CD4-positive, alpha-beta T cell treated with Interleukin-1 beta for 1 hour (primary cell): Measurements from ENCODE around the gene PDCD2L.
"Not testable (repeated sequence)": the region's sequence is repeated elsewhere in the genome, so short reads cannot be mapped to it uniquely, and the experiment has no call there.

Experiments used
- DNase-seq, 2 donors: peaks; one replicate each; pipeline ENCODE4 v3.0.0-alpha.2; 2020 to 2022

The PDCD2L gene

DNA sequence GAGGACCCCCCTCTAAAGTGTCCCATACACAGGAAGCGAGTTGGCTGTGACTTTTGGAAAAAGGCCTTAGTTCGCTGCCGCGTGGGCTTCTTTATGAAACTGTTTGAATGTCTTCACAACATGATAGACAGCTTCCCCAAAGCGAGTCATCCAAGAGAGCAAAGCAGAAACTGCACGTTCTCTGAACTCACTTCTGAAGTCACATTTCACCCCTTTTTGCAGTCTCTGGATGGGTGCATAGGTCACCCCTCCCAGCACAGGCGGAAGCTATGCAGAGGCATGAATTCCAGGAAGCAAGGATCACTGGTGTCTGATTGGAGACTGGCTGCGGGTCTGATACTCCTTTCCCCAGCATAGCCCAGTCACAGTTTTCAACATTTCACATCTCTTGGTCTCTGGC is 28.6 kb upstream of the PDCD2L start:
- DNase-seq = no peak

DNA sequence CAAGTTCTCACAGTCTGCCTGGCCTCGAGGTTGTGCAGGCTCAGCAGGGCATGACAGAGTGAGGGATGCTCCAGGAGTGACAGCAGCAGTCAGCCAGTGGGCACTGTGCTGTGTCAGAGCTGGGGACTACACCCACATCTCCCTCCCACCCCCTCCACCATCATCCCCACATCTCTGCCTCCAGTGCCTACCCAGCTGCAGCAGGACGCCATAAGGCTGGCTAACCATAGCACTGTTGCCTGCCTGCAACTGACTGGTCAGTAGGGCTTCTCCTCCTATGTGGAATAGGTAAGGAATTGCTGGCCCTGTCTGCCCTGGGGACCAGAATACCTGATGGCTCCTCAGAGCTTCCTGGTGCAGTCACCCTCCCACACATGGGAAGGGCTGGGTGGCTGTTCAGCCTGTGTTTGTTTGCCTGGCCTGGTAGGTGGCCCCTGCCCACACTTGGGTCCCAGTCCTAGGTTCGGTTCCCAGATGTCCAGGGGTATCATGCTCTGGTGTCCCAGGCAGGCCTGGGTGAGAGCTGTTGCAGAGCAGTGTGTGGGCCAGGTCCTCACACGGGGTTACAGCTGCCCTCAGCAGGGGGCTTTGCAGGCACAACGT is 23.5 kb upstream of the PDCD2L start:
- DNase-seq = no peak

DNA sequence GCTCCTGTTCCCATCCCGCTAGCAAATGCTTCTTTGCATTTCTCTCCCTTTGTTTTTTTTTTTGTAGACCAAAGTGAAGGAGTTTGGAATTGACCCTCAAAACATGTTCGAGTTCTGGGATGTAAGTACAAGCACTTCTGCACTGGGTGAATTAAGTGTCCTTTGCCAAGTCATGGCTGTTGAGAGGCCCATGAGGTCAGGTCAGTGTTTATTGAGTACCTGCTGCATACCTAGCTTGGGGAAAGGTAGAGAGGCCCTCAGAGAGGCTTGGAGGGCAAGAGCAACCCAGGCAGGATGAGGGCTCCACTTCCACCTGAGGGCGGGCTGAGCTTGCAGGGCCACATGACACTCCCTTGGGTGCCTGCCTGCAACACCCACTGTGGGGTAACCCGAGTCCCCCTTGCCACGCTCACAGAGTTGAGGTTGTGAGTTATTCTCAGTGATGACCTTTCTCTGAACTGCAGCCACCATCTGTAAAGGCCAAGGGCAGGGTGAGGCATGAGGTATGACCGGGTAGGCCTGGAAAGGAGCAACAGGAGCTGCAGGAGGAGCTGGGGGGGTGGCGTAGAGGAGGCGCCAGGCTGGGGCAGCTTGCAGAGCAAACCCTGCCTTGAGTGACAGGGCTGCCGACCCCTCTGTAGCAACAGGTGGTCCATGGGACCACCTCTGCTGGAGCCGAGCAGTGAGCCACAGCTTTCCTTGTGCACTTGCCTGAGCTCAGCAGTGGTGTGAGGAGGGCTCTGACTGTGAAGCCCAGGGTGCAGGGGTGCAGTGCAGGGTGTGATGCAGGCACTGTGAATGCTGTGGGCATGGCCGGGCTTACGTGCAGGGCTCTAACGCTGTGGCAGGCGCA is 22.6 kb upstream of the PDCD2L start:
- DNase-seq = no peak

DNA sequence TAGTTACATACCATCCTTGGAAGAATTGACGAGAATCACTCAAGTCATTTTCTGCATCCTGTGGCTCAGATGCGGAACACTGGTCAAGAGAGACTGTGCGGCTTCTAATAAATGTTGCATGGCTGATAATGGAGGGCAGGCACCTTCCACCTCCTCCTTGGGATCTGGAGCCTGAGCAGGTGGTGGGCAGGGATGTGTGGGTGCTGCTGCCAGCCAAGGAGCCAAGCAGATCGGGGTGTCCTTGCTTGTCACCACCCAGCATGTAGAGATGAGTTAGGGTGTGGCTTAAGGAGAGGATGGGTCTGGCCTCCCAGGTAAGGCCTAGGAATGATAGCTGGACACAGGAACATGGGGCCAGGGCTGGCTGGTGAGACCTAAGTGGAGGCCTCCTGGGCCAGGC is 21.7 kb upstream of the PDCD2L start:
- DNase-seq = no peak

DNA sequence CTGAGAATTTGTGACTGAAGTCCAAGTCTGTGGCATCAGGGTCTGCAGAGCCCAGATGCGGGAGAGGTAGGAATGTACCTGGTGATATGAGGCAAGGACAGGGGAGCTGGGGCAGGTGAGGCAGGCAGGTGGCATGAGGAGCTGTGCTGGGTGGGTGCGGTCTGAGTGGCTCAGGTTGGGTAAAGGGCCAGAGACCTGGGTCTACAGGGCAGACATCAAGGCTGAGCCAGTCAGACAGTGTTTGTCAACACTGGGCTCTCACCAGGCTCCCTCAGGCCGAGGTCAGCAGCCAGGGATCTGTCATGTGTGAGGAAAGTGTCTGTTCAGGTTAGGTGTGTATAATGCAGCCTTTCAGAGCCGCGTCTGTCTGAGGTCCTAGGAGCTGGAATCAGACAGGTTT is 20.6 kb upstream of the PDCD2L start:
- DNase-seq = no peak

DNA sequence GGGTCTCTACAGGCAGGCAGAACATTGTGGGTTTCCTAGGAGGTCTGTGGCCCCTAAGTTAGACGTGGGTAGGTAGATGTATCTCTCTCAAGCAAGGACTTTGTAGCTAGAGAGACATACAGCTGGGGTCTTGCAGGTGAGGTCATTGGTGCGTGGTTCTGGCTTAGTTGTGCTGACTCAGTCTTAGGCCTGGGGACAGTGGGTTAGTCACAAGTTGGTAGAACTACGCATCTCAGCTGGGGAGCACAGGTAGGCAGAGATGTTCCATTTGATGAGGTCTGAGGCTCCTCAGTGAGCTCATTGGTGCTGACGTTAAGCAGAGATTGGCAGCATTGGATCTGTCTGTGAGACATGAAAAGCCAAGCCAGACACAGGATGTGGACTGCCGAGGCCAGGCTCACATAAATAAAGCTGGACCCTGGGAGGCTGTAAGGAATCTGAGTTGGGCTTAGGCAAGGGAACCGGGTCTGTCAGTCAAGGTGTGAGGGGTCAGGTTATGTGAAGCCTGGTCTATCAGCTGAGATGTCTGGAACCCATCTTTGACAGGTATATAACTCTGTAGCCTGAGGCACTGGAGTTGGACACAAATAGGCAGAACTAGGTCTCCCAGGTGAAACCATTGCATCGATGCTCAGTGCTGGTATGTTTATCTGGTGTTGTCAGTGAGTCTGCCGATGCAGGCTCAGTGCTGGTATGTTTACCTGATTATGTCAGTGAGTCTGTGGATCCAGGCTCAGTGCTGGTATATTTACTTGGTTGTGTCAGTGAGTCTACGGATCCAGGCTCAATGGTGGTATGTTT is 17.4 kb upstream of the PDCD2L start:
- DNase-seq = no peak

DNA sequence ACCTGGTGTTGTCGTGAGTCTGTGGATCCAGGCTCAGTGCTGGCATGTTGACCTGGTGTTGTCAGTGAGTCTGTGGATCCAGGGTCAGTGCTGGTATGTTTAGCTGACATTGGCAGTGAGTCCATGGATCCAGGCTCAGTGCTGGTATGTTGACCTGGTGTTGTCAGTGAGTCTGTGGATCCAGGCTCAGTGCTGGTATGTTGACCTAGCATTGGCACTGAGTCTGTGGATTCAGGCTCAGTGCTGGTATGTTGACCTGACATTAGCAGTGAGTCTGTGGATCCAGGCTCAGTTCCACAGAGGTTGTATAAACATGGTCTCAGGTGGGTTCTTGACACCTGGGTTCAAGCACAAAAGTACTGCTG is 16.8 kb upstream of the PDCD2L start:
- DNase-seq = no peak

DNA sequence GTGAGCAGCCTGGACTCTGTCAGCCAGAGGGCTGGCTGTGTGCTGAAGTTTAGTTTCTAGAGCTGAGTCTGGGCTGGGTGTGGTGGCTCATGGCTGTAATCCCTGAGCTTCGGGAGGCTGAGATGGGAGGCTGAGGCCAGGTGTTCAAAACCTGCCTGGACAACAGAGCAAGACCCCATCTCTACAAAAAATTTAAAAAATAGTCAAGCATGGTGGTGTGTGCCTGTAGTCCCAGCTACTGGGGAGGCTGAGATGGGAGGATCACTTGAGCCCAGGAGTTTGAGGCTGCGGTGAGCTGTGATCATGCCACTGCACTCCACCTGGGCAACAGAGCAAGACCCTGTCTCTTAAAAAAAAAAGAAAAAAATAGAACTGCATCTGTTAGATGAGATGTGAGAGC is 15.5 kb upstream of the PDCD2L start:
- DNase-seq = not testable (repeated sequence)

DNA sequence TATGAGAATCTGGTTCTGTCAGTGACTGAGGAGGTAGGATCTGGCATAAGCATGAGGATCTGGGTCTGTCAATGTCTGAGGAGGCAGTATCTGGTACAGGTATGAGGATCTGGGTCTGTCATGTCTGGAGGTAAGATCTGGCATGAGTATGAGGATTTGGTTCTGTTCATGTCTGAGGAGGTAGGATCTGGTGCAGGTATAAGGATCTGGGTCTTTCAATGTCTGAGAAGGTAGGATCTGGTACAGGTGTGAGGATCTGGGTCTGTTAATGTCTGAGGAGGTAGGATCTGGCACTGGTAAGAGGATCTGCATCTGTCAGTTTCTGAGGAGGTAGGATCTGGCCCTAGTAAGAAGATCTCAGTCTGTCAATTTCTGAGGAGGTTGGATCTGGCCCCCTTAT is 12.4 kb upstream of the PDCD2L start:
- DNase-seq = no peak

DNA sequence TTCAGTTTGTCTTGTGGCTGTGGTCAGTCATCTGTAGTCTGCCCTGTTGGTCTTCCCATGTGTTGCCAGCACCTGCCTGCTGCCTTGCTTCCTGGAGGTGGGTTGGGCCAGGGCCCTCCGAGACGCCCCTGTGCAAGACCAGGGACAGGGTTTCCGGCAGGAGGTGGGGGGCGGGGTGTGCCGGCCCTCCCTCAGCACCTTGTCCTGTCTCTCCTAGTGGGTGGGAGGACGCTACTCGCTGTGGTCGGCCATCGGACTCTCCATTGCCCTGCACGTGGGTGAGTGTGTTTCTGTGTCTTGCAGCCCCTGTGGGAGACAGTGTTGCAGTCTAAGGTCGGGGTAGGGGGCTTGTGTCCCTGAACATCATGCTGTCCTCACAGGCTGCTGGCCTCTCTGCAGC is 11.2 kb upstream of the PDCD2L start:
- DNase-seq = no peak

DNA sequence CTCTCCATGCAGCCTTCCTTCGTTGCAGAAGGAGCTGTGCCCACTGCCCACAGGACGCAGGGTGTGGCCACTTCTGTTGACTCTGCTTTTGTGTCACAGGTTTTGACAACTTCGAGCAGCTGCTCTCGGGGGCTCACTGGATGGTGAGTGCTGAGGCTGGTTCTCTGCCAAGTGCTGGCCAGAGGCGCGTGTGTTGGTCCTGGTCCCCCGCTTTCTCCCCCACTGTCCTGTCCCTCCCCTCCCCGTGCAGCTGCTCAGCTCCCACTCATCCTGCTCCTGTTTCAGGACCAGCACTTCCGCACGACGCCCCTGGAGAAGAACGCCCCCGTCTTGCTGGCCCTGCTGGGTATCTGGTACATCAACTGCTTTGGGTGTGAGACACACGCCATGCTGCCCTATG is 10.6 kb upstream of the PDCD2L start:
- DNase-seq = no peak

DNA sequence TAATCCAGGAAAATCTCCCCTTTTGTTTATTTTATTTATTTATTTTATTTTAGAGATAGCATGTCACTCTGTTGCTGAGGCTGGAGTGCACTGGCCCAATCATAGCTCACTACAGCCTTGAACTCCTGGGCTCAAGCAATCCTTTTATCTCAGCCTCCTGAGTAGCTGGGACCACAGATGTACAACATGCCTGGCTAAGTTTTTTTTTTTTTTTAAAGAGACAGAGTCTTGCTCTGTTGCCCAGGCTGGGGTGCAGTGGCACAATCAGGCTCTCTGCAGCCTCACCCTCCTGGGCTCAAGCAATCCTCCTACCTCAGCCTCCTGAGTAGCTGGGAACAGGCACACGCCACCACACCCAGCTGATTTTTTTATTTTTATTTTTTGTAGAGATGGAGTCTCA is 6.3 kb upstream of the PDCD2L start:
- DNase-seq = no peak

DNA sequence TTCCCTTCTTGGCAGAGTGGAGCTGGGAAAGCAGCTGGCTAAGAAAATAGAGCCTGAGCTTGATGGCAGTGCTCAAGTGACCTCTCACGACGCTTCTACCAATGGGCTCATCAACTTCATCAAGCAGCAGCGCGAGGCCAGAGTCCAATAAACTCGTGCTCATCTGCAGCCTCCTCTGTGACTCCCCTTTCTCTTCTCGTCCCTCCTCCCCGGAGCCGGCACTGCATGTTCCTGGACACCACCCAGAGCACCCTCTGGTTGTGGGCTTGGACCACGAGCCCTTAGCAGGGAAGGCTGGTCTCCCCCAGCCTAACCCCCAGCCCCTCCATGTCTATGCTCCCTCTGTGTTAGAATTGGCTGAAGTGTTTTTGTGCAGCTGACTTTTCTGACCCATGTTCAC is 4.3 kb upstream of the PDCD2L start:
- no peak for DNase-seq

DNA sequence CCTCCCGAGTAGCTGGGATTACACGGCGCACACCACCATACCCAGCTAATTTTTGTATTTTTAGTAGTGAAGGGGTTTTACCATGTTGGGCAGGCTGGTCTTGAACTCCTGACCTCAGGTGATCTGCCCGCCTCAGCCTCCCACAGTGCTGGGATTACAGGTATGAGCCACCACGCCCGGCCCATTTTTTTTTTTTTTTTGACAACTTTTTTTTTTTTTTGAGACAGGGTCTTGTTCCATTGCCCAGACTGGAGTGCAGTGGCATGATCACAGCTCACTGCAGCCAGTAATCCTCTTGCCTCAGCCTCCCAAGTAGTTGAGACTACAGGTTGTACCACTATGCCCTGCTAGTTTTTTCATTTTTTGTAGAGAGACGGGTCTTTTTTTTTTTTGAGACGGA is 3.4 kb upstream of the PDCD2L start:
- not testable (repeated sequence) for DNase-seq

DNA sequence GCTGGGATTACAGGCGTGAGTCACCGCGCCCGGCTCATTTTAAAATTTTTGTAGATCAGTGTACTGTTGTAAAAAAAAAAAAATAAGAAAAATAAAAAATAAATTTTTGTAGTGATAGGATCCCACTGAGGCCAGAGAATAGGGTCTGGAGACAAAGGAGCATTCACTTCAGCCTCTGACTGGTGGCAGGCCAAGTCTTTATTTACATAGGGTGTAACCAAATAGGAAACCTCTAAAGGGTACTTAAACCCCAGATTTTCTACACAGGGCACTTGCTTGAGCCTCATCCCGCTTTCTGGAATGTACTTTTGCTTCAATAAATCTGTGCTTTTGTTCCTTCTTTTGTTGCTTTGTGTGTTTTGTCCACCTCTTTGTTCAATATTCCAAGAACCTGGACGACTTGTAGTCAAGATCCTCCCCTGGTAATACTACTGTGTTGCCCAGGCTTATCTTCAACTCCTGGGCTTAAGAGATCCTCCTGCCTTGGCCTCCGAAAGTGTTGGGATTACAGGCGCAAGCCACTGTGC is 2.1 kb upstream of the PDCD2L start:
- no peak for DNase-seq

DNA sequence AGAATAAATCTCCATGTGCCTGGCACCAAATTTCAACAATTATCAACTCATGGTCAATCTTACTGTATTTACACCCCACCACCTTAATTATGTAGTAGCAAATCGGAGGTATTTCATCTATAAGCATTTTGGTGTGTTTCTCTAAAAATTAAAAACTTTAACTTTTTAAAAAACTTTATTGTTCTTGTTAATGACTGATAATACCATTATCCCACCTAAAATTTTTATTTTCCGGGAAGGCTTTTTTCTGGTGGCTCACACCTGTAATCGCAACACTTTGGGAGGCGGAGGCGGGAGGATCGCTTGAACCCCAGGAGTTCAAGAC is 453 bp upstream of the PDCD2L start:
- DNase-seq = no peak

DNA sequence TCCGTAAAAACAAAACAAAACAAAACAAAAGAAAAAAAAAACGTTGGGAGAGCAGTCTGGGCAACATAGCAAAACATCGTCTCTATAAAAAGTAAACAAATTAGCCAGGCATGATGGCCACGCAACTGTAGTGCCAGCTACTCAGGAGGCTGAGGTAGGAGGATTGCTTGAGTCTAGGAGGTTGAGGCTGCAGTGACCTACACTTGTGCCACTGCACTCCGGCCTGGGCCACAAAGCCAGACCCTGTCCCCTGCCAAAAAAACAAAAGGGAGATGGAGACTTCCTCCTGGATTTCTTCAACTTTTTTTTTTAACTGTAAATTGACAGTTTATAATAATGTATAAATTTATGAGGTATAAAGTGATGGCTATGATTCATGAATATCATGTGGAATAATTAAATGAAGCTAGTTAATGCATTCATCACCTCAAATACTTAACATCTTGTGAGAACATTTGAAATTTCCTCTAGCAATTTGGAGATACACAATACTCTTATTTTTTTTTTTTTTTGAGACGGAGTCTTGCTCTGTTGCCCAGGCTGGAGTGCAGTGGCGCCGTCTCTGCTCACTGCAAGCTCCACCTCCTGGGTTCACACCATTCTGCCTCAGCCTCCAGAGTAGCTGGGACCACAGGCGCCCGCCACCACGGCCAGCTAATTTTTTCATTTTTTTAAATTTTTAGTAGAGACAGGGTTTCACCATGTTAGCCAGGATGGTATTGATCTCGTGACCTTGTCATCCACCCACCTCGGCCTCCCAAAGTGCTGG is 1.9 kb downstream of the PDCD2L start:
- DNase-seq = no peak

DNA sequence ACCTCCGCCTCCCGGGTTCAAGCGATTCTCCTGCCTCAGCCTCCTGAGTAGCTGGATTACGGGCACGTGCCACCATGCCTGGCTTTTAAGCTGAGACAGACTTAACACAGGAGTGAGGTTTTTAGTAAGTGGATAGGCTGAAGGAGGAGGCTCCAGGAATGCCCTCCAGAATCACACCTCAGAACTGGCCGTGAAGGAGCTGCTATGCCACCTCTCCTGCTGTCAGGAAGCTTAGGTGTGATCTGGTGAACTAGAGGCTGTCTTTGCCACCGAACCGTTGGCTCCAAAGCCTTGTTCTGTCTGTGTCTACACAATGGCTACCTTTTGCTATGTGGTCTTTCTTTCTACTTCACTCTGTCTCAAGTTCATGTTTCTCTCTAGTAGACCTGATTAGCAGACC is 4.2 kb downstream of the PDCD2L start:
- DNase-seq = no peak

DNA sequence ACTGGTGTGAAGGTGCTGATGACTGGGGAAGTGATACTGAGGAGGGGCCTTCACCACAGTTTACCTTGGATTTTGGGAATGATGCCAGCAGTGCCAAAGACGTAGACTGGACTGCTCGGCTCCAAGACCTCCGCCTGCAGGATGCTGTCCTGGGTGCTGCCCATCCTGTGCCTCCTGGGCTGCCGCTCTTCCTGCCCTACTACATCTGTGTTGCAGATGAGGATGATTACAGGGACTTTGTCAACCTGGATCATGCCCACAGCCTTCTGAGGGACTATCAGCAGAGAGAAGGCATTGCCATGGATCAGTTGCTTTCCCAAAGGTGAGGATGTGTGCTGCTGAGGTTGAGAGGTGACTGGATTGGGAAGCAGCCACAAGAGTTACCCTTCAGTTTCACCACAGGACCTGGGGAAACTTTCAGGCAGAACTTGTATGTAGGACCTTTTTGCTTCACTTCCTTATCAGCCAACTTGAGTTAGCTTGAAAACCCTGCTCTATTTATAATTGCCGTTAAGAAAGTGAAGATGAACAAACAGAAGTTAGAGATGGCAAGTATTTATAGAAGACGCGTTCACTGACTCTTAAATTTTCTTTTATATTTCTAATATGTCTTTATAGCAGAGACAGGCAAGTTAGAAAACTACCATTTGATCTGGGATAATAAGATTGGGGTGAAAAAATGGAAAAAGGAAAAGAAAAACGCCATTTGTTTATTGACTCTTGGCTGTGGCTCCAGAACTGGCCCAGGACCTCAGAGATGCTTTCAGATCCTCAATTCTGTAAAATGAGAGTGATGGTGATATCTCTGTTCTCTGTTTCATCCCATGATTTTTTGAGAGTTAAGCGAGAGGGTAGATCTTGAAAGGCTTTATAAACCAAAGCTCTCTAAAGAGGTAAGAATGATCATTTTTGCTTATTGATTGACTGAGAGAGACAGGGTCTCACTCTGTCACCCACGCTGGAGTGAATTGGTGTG is 5.3 kb downstream of the PDCD2L start:
- DNase-seq = no peak

DNA sequence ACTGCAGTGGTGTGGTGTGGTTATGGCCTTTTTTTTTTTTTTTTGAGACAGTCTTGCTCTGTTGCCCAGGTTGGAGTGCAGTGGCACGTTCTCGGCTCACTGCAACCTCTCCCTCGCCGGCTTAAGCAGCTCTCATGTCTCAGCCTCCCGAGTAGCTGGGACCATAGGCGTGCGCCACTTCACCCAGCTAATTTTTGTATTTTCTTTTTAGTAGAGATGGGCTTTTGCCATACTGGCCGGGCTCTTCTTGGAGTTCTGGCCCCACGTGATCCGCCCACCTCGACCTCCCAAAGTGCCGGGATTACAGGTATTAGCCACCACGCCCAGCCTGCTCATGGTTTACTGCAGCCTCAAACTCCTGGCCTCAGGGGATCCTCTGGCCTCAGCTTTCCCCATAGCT is 7.0 kb downstream of the PDCD2L start:
- no peak for DNase-seq

DNA sequence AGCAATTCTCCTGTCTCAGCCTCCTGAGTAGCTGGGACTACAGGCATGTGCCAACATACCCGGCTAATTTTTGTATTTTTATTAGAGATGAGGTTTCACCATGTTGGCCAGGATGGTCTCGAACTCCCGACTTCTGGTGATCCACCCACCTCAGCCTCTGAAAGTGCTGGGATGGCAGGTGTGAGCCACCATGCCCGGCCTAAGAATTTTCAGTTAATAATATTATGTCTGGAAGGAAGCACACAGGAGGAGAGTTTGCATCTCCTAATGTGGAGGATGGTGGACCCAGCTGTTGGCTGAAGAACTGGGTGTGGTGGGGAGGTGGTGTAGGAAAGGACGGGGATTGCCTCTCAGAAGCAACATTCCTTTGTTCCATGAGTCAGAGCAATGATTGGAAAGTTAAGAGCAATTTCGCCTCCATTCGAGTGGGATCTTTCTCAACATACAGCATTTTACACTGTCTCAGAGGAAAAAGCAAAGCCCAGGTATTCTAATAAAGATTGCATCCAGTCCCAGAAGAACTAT is 11.9 kb downstream of the PDCD2L start:
- DNase-seq = no peak

DNA sequence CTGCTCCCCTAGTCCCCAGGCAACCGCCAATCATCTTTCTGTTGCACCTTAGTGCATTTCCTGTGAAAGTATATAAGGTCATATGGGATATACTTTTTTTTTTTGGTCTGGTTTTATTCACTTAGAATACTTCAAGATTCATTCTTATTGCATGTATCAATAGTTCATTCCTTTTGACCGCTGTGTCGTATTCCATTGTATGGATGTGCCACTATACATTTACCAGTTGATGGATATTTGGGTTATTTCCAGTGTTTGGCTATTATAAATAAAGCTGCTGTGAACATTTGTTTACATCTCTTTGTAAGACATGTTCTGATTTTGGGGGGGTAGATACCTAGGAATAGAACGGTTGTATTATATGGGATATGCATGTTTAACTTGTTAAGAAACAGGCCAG is 14.1 kb downstream of the PDCD2L start:
- DNase-seq = no peak
